ENCODE results near the gene CENPA.

- TF ChIP-seq CTCF (IDR thresholded peaks at IDR 0.05): no peak
- TF ChIP-seq POLR2A (IDR thresholded peaks at IDR 0.05): no peak
These were observed 2.8 kb upstream of the CENPA start for GRCh38 chr2:26782876-26783704.
